NCI-H2196 (cell line): Measurements from ENCODE around the gene ABCA7.

Source experiments
- DNase-seq: peaks from one replicate; lab custom pipeline; 2025; ENCODE audit not compliant: unreplicated experiment; lab: John Stamatoyannopoulos, UW

The ABCA7 gene

DNA sequence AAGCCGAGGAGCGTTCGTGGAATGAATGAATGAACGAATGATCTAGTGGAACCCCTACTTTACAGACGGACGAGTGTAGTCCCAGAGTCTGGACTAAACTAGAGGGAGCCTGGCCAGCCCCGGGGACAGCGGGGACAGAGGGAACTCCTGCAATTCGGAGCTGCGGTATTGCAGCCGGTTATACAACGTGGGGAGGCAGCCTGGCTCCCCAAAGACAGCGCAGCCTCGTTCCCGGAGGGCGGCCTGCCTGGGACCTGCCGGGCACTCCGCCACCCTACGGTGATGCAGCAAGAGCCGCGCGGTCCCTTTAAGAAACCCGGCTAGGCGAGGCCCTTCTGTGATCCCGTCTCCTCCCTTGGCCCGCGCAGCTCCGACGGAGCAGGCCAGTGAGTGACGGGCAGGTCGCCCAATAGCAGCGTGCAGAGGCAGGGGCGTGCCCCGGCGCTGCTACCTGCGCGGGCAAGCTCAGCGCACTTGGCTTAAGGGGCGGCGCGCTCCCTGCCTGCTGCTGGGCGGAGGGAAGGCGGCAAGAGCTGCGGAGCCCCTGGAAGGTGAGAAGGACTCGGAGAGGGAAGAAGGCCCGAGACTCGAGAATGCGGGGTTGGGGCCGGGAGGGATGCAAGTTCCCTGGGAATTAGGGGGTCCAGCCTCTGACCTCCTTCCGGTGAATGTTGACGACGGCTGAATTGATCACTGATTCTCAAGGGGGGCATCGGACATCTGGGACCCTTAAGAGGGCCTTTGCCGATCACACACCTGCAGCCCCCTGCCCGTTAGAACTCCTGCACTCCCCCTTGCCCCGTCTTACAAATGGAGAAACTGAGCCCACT lies at the start of gene ABCA7:
Gene ABCA7, plus strand, starts transcription at position 462 of the 830 bp plus-strand sequence. CDS start 1,255 bp downstream, outside the sequence.
- DNase-seq, result peak; percentile 98

- DNase-seq, result no peak
Observed at GRCh38 chr19:990119-990571, 49.8 kb upstream of the ABCA7 start.

GRCh38 chr19:990746-991145 lies 49.2 kb upstream of the ABCA7 start:
- DNase-seq, result no peak

DNA sequence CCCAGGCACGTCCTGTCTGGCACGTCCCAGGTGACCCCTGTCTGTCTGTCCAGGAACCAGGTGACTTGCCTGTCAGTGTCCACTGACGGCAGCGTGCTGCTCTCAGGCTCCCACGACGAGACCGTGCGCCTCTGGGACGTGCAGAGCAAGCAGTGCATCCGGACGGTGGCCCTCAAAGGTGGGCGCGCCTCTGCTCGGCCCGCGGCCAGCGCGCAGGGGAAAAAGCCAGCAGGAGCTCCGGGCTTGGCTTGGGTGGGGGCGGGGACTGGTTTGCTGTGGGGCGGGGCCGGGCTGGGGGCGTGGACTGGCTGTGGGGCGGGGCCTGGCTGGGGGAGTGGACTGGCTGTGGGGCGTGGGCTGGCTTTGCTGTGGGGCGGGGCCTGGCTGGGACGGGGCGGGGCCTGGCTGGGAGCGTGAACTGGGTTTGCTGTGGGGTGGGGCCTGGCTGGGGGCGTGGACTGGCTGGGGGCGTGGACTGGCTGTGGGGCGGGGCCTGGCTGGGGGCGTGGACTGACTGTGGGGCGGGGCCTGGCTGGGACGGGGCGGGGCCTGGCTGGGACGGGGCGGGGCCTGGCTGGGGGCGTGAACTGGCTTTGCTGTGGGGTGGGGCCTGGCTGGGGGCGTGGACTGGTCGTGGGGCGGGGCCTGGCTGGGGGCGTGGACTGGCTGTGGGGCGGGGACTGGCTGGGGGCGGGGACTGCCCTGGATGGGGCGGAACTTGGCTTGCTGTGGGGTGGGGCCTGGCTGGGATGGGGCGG lies 48.6 kb upstream of the ABCA7 start:
- DNase-seq, result no peak

GRCh38 chr19:991932-992669 lies 47.8 kb upstream of the ABCA7 start:
- DNase-seq, result no peak

DNA sequence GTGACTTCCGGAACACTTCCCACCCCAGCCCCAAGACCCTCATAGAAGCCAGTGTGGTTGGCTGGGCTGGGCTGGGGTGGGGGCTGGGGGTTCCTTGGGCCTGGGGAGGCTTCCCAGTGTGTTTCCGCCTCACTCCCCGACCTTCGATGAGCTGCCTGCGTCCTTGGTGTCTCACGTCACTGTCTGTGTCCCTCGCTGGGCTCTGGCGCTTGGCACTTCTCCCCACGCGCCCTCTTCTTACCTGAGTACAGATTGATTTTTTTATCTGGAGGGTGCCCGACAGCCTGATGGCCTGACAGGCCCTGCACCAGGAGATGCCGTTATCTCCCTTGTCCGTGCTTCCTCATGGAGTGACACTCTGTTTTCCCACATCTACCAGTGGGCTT lies 47.2 kb upstream of the ABCA7 start:
- no peak for DNase-seq

DNA sequence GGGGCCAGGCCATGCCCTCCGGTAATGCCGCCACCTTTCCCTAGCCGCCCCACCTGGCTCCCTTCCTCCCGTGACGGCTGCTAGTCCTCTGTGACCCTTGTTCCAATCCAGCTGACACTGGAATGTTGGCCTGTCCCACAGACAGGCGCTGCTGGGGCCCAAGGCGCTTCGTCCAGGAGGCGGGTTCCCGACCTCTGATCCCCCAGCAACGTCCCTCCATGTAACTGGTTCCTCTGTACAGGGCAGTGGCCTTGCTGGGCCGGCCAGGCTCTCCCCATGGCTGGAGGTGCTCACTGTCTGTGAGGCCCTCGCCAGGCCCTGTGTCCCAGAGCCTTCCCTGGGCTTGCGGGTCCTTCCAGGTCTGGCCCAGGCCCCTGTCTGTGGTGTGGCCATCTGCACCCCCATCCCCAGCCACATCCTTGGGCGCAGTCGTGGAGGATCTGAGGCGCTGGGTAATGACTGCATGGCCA lies 46.5 kb upstream of the ABCA7 start:
- DNase-seq, result no peak

GRCh38 chr19:993831-994393 lies 46.0 kb upstream of the ABCA7 start:
- DNase-seq, result no peak

DNA sequence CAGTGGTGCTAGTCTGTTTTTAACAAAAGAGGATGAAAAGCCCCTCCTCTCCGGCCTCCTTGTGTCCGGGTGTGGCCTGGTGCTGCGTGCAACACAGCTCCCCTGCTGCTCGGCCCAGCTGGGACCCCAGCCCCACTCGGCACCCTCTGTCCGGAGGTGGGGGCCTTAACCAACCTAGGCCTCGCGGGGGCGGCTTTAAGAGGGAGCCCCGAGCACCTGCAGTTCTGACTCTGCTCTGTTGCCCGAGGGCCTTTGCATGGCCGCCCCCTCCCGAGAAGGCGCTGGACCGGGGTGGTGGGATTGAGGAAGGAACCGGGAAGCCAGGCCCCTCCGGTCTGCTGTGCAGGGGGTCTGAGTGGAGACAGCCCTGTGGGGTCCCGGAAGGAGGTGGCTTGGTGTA lies 45.4 kb upstream of the ABCA7 start:
- DNase-seq, result no peak

DNA sequence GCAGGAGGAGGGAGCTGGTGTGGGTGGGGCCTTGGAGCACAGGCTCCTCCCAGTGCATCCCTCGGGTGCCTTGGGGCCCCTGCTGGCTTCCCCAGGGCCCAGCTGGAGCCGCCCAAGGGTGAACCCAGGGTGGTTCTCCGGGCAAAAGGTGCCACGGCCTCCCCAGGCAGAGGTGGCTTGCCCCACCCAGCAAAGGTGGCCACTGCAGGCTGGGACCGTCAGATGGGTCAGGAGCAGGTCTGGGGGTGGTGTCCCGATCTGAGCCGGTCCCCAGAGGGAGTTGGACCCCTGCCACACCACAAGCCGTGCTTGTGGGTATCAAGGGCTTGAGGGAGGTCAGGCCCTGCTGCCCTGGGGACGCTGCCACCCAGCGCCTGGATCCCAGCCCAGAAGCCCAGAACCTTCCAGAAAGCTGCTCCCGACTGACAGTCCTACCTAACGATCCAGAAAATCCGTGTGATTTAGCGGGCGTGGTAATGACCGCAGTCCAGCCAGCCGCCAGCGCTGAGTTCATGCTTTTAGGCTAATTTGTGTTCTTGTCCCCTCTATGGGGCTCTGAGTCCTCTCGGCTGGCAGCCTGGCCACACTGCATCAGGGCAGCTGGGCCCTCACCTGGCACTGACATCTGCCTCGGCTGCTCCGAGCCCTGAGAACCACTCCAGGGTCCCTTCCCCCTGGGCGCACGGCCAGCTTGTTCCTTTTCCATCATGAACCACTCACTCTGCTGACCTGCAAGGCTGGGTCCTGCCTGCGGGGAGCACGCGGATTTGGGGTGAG lies 44.7 kb upstream of the ABCA7 start:
- DNase-seq, result peak; percentile 61

GRCh38 chr19:996051-996838 lies 43.7 kb upstream of the ABCA7 start:
- peak; percentile 64 for DNase-seq

DNA sequence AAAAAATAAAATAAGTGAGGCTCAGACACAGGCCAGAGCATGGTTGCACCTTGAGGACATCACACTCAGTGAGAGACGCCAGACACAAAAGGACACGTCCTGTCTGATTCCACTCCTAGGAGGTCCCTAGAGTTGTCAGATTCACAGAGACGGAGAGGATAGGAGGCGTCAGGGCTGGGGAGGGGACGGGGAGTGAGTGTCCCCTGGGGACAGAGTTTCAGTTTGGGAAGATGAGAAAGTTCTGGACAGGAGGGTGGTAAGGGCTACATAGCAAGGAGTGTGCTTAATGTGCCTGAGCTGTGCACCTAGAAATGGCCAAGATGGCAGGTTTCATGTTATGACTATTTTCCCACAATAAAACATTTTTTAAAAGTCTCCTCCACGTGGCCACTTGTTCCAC lies 41.8 kb upstream of the ABCA7 start:
- DNase-seq, result no peak

DNA sequence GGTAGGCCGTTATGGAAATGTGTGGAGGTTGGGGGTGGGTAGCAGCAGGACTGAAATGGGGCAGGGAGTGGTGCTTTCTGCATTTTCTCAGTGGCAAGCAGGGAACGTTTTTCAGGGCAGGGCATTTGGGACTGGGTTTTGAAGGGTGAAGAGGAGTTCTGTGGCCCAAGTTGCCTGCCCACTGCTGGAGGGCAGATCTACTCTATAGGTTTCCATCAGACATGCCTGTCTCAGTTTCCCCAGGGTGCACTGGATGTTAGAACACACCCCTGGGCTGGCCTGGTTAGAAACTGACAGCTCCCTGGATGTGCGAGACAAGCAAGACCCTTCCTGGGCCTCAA lies 40.6 kb upstream of the ABCA7 start:
- DNase-seq, result no peak

- peak; percentile 76 for DNase-seq
Observed at GRCh38 chr19:1000095-1000494, 39.8 kb upstream of the ABCA7 start, which contains the start of gene GRIN3B. Gene GRIN3B (plus strand): TSS chr19:1000419. CDS start chr19:1000438, 19 bp downstream.

DNA sequence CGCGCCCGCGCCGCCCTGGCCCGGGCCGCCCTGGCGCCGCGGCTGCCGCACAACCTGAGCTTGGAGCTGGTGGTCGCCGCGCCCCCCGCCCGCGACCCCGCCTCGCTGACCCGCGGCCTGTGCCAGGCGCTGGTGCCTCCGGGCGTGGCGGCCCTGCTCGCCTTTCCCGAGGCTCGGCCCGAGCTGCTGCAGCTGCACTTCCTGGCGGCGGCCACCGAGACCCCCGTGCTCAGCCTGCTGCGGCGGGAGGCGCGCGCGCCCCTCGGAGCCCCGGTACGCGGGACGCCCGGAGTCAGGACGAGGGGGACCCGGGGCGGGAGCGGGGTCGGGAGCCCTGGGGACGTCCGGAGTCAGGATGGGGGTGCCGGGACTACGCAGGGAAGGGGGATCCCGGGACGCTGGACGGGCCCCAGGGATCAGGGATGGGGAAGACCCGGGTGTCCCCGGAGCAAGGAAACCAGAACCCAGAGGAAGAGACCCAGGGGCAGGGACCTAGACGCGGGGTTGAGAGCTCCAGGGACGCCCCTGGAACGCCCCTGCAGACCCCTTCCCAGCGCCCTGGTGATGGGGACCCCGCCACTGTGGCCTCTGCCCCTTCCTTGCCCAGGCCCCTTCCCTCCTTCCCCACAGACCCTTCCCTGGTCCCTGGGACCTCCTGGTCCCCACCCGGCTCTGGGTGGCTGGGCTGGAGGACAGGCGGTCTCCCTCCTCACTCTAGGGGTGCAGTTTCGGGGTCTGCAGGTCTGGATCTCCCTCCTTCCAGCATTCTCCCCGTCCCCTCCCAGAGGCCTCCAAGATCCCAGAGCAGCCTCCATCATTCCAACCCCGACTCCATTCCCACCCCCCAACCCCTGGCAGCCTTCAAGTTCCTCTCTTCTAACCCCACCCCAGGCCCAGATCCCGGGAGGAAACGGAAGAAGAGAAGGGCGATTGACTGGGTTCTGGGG lies 39.0 kb upstream of the ABCA7 start:
- no peak for DNase-seq

GRCh38 chr19:1001538-1002166 lies 38.3 kb upstream of the ABCA7 start:
- peak; percentile 48 for DNase-seq

GRCh38 chr19:1002600-1002999 lies 37.3 kb upstream of the ABCA7 start:
- DNase-seq, result no peak

- no peak for DNase-seq
Observed at GRCh38 chr19:1003283-1003682, 36.6 kb upstream of the ABCA7 start.
